Right lobe of liver (tissue), 4 donors: ENCODE measurements around the gene ANKRD11.

ENCODE experiments used
- POLR2A ChIP-seq: fragments of 450-650 bp; IDR thresholded peaks from one replicate; pipeline ENCODE4 v1.6.1; 2017; ENCODE audit warnings: antibody characterized with exemption, mild to moderate bottlenecking
- TF ChIP-seq, protein P1 (sequence below), 4 donors: fragments of 200-600 bp in 3 of 4; fragments of 450-650 bp in 1 of 4; IDR thresholded peaks; one replicate each; pipeline versions ENCODE4 v1.5.1 to v1.8.0; 2016 to 2022; ENCODE audit warnings: antibody characterized with exemption in 4 of 4, mild to moderate bottlenecking in 2 of 4
- donor health status: DM: no; HTN: no; CAD: no.
- donor health status: DM: no; HTN: no; CAD: no.
- donor health status: DM: no; HTN: yes; CAD: no.

- TF ChIP-seq, protein P1, sequence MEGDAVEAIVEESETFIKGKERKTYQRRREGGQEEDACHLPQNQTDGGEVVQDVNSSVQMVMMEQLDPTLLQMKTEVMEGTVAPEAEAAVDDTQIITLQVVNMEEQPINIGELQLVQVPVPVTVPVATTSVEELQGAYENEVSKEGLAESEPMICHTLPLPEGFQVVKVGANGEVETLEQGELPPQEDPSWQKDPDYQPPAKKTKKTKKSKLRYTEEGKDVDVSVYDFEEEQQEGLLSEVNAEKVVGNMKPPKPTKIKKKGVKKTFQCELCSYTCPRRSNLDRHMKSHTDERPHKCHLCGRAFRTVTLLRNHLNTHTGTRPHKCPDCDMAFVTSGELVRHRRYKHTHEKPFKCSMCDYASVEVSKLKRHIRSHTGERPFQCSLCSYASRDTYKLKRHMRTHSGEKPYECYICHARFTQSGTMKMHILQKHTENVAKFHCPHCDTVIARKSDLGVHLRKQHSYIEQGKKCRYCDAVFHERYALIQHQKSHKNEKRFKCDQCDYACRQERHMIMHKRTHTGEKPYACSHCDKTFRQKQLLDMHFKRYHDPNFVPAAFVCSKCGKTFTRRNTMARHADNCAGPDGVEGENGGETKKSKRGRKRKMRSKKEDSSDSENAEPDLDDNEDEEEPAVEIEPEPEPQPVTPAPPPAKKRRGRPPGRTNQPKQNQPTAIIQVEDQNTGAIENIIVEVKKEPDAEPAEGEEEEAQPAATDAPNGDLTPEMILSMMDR (IDR thresholded peaks at IDR 0.05): no peak
- TF ChIP-seq POLR2A: no peak
Observed at GRCh38 chr16:89491974-89492687, 1.8 kb upstream of the ANKRD11 start.
